VCaP (cell line): Measurements from ENCODE around the gene IPO13.

Source experiments
- H3K27ac ChIP-seq: fragments of 450-650 bp; 2 replicates; pipeline ENCODE4 v1.5.1; 2017
- TF ChIP-seq, protein P1 (sequence below): fragments of 450-650 bp; conservative IDR thresholded peaks from 2 replicates; pipeline ENCODE4 v1.5.1; 2017; ENCODE audit warnings: mild to moderate bottlenecking, moderate library complexity

IPO13 gene

DNA sequence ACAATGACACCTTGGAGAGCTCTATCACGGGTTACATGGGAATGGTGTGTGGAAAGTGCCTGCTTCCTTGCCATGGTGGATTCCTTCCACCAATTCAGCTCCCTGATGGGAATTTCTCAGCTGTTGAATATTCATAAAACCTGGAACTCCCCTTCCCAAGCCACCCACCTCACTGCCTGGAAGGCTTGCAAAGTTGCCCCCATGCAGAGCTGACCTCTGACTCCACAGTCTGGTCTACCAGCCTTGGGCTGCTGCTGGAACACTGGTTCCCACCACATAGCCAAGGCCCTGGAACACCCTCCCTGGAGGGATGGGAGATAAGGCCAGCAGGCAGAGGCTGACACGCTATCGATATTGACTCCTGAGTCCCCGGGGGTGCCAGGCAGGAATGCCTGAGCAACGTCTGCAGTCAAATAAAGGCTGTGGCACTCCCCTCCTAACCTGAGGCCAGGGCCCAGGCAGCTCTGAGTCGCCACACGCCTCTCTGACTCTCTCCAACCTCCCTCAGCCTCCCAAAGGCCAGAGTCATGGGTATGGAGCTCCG, 53.4 kb downstream of the IPO13 start:
- TF ChIP-seq, protein P1, sequence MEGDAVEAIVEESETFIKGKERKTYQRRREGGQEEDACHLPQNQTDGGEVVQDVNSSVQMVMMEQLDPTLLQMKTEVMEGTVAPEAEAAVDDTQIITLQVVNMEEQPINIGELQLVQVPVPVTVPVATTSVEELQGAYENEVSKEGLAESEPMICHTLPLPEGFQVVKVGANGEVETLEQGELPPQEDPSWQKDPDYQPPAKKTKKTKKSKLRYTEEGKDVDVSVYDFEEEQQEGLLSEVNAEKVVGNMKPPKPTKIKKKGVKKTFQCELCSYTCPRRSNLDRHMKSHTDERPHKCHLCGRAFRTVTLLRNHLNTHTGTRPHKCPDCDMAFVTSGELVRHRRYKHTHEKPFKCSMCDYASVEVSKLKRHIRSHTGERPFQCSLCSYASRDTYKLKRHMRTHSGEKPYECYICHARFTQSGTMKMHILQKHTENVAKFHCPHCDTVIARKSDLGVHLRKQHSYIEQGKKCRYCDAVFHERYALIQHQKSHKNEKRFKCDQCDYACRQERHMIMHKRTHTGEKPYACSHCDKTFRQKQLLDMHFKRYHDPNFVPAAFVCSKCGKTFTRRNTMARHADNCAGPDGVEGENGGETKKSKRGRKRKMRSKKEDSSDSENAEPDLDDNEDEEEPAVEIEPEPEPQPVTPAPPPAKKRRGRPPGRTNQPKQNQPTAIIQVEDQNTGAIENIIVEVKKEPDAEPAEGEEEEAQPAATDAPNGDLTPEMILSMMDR, result no peak
- no peak overlapping the region for H3K27ac ChIP-seq

DNA sequence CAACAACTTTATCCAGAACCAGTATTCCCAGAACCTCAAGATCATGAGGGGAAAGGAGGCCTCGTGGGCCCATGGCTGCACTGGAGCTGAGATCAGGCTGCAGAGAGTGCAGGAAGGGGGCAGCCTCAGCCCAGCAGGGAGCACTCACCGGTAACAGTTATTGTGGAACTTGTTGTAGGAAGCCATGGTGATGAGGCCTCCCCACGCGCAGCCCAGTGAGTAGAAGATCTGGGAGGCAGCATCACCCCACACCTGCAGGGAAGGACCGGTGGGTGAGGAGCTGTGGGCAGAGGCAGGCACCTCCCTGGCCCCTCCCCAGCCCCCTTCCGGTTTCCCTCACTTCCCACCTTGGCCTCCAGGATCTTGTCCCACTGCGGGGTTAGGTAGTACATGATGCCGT, 55.4 kb downstream of the IPO13 start:
- H3K27ac ChIP-seq, result no peak overlapping the region
- TF ChIP-seq, protein P1, result no peak

DNA sequence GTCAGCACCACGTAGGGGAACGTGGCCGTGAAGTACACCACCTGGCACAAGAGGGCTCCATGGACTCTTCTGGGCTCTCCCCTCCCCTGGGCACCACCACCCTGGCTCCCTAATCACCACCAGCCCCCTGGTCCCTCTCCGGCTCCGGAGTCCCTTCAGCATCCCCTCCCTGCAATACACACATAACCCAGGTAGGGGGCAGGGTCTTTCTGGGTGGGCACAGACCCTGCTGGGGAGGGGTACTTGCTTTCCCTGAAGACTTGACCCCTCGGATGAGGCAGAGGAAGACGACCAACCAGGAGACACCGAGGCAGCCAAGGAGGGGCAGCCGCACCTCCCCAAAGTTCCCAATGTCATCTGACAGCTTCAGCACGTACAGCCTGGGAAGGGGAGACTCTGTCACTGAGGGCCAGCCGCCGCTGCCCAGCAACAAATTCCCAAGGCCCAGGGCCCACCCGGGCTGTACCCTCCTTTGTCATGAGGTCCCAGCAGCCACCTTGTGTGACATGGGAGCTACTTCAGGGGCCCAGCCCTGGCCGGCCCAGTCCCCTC, 55.9 kb downstream of the IPO13 start:
- TF ChIP-seq, protein P1, result no peak; the same call in 1 of the 2 replicates
- no peak overlapping the region for H3K27ac ChIP-seq

DNA sequence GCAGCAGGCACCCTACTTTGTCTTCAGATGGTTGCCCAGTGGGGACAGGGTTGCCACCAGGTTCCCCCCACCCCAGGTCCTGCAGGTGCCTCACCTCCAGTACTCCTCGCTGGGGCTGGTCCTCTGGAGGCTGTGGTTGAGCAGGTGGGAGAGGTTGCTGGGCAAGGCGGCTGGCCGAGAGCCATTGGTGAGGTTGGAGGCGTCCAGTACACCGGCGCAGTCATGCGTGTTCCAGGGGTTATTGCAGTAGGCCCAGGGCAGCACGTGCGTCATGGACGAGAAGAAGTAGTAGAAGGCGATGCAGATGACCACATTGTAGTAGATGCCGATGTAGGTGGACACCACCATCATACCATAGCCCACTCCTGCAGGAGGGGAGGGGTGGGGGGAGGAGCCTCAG, 61.5 kb downstream of the IPO13 start:
- no peak overlapping the region for H3K27ac ChIP-seq
- TF ChIP-seq, protein P1, result no peak

DNA sequence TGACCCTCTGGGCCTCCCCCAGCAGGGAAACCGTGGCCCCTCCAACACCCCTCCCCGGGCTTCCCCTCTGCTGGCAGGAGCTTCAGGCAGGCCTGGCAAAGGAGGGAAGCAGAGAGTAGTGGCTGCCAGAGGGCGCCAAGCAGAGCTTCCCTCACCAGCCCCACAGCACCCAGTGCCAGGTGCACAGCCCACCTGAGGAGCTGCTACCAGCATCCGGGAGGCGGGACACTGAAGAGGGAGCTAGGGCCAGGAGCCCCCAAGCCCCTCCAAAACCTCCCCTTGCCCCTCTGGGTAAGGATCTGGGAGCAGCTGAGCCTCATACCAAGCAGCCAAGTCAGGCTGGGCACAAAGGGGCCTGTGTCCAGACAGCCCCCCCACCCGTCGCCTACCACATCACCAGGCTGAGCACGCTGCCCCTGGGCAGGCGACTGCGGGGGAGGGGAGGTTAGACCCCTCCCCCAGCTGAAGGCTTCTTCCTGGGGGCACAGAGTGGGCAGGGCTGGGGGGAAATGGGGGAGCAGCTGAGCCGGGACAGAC, 64.3 kb downstream of the IPO13 start:
- no peak overlapping the region for H3K27ac ChIP-seq
- TF ChIP-seq, protein P1, result no peak

DNA sequence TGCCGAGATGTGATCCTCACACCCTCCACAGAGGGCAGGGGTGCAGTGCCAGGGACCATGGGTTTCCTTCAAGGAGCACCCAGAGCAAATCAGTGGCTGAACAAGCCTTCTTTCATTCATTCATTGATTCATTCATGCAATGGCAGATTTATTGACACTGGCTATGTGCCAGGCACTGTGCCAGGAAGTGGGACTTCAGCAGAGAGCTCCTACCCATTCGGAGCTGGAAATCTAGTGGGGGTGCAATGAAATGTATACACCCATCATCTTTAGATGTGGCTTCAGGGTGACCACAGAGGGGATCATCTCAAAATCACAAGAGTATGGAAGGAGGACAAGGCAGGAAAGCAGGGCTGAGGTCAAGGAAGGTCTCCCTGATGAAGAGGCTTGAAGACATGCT, 65.7 kb downstream of the IPO13 start:
- no peak overlapping the region for H3K27ac ChIP-seq
- TF ChIP-seq, protein P1, result no peak

DNA sequence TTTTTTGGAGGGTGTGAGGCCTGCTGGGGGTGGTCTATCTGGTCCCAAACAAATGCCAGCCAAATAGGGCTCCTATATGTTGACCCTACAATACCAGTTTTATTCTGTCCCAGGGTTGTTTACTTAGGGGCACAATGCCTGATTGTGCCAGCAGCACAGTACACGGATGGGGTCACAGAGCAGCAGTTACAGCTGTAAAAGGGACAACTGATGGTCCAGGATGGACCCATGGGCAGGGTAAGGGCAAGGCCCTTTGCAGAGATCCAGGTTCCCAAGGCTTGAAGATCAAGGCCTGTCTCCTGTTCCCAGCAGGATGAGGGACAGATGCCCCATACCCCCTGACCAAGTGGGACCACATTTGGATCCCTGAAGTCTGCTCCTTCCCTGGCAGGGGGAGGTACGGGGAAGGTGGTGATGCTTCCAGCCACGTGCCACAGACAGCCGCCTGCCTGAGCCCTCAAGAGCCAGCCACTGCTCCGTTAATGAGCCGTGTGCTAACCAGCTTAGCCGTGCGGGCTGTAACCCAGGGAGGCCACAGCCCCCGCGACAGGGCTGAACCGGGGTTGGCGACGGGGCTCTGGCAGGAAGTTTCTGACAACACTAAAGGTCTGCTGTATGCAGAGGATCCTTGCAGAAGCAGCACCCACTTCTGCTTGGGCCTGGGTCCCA, 66.3 kb downstream of the IPO13 start:
- TF ChIP-seq, protein P1, result no peak
- no peak overlapping the region for H3K27ac ChIP-seq
